HG03432 (cell line): ENCODE results near the gene EPB42.
"Not testable (repeated sequence)": the region's sequence is repeated elsewhere in the genome, so short reads cannot be mapped to it uniquely, and the experiment has no call there.

Source experiments
- ATAC-seq: cut with Tn5 transposase; IDR thresholded peaks from one replicate; pipeline ENCODE4 v1.9.1; 2021; ENCODE audit warnings: mild to moderate bottlenecking, moderate library complexity; ENCODE audit not compliant: unreplicated experiment

EPB42 gene

GRCh38 chr15:43242616-43243015 is 21.8 kb upstream of the EPB42 start:
- no peak for ATAC-seq

DNA sequence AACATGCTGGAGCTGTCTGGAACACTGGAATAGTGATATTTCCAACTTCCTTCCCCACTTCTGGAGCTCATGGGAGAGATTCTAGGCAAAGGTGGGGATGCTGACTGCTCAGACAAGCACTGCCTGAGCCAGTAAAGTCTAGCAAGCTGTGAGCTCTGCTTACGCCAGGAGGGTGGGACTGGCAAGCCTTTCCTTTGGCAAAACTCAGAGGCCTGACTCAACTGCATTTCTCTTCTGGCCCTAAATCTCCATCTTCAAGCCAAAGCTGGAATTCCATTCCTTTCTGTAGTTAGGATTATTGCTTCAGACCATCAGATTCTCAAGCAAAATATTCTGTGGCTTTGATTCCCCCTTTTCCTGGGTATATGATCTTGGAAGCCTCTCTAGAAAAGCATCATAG is 20.3 kb upstream of the EPB42 start:
- ATAC-seq, result no peak

- ATAC-seq, result no peak
These were observed 19.1 kb upstream of the EPB42 start for GRCh38 chr15:43239732-43240491.

DNA sequence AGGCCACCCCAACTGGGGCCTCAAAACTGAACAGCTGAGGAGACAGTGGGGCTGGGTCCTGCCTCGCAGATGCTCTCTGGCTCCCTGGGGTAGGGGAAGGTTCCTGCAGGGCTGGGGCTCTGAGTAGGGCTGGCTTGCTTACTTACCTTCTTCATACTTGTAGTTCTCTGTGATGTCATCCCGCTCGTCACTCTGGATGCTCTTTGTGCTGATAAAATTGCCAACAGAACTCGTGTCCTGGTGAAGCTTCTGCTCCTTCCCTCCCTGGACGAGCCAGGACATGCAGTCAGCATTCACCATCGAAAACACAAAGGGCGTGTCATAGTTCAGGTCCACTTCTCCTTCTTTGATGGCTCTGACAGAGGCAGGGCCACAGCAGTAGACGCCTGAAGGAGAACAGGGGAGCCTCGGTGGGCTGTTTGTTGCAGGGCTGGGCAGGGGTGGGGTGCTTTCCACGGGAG is 17.9 kb upstream of the EPB42 start:
- ATAC-seq, result no peak

DNA sequence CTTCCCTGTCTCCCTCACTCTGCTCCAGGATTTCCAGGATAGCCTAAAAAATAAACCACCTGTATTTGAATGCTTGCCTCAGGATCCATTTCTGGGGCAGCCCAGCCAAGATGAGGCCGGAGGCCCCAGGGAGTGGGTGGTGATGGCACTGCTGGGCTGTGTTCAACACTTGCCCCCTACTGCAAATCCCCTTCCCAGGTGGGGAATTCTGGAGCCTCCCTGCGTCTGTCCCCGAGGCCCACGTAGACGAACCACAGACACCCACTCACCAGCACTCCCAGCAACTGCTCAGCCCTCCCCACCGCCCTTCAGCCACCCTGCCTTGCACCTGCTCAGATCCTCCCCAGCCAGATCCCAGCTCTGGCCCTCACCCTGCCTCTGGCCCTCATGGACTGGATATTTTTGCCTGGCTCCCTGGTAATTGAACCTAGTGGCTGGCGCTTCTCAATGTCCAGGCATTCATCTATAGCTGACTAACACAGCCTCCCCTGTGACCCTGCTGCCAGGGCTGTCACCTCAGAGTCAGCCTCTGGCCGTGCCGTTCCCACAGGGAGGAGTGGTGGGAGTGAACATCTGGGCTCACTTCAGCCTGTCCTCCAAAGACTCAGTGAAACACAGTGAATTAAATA is 17.1 kb upstream of the EPB42 start:
- ATAC-seq, result no peak

DNA sequence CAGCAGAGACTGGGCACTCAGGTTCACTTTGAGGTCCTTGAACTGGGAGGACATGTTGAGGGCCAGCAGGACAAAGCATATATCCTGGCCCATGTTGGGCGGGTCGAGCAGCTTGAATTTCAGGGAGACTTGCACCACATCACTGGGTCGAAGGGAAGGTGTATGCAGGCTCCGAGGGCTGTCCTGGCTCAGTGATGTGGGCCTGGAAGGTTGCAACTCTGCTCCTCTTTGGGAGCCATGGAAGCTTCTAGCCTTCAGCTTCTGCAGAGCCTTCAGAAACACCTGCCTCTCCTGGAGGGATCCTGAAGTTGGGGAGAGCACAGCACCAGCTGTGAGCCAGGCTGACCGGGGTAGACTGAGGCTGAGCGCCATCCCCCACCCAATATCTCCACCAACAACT is 14.7 kb upstream of the EPB42 start:
- ATAC-seq, result no peak

- no peak for ATAC-seq
These were observed 11.6 kb upstream of the EPB42 start for GRCh38 chr15:43232289-43232874.

- ATAC-seq, result no peak
These were observed 9.9 kb upstream of the EPB42 start for GRCh38 chr15:43230640-43231115.

DNA sequence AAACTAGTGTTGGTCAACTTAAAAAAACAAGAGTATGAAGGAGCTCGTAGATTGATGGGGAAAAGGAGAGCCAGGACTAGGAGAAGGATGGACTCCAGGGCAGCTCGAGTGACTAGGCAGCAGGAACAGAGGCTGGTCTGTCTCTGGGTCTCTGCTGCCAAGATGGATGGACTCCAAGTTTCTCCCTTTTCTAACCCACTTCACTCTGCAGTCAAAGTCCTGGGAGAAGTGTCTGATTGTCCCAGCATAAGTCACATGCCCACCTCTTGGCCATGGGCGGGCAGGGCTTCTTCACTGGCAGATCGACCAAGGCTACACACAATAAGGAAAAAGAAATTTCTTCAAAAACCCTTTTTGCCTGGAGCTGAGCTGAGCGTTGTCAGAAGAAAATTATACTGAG is 9.2 kb upstream of the EPB42 start:
- ATAC-seq, result no peak

GRCh38 chr15:43226436-43227305 is 5.9 kb upstream of the EPB42 start:
- no peak for ATAC-seq

- ATAC-seq, result not testable (repeated sequence)
These were observed 5.1 kb upstream of the EPB42 start for GRCh38 chr15:43225950-43226255.

GRCh38 chr15:43225201-43225949 is 4.6 kb upstream of the EPB42 start:
- ATAC-seq, result no peak

- ATAC-seq, result no peak
These were observed 604 bp upstream of the EPB42 start for GRCh38 chr15:43221422-43221821.

GRCh38 chr15:43219929-43220928 is 589 bp downstream of the EPB42 start:
- no peak for ATAC-seq

DNA sequence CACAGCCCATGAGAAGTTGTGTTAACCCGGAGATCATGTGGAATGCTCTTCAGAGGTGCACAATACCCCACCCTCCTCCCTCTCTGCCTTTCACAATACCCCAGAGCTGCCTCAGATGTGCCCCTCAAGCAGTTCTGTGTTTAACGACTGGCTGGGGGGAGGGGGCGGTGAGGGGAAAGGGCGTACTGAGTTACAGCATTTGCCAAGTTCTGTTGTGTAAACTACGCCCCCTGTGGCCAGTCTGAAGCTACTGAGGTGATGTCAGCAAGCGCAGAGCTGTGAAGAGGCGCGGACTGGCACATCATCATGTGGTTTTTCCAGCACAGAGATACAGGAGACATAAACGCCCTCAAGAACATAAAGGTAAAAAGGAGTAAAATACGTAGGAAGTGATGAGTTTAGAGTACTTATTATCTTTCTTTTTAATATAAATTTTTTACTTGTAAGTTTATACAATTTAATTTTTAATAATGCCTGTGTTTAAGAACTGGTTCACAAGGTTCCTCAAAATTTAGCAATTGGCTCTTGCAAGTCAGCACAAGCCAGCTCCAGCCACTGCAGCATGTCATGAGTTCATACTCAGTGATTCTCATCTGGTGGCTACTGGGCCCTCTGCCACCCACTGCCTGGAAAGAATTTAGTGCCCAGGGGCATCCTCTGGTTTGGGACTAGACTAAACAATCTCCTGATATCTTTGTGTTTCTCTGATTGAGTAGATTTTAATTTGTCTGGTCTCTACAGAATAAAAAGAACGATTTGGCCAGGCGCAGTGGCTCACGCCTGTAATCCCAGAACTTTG is 1.7 kb downstream of the EPB42 start:
- ATAC-seq, result no peak

DNA sequence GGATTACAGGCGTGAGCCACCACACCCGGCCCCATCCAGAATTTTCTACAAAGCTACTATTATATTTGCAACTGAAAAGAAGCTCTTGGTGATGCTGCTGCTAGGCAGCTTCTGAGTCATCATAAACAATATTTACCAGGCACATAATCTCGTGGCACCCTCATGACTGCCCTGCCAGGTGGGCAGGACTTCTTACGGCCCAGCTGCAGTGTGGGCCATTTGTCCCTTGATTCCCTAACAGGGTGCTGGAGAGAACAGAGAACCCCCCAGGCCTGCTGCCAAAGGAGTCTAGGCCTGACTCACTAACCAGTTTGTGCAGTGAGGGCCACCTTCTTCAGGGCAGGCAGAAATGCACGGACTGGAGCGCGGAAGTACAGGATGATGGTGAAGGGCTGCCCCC is 4.9 kb downstream of the EPB42 start:
- ATAC-seq, result no peak

DNA sequence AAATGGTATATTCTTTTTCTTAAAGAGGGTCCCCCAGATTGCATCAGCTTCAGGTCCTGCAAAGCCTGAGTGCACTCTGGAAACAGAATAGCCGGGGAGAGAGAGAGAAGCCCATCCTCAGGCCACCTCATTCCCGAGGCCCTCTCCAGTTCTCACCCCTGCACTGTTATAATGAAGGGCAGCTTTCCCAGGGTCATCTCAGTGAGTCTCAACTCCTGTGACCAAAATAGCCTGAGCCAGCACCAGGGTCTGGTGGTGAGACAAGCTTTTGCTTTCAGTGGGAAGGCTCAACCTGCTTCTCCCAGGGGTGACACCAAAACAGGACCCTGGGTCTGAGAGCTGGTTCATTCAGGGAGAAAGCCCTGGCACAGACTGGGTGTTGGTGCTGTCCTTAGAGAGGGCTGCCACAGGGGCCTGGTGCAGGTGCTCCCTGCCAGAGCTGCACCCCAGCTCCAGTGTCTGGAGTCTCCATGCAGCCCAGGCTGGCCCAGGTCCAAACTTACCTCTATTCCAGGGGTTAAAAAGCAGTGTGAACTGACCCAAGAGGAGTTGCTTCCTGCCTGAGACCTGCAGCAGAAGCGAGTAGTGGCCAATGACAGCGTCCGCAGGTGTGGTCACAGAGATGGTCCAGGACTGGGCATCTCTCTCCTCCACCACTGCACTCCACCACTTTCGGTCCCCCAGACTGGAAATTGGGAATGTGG is 6.1 kb downstream of the EPB42 start:
- no peak for ATAC-seq

- ATAC-seq, result no peak
These were observed 6.6 kb downstream of the EPB42 start for GRCh38 chr15:43214169-43214568.
